Measurements from ENCODE around the gene OR52N2. TPM values are rescaled to one million over a fixed set of nuclear protein-coding genes. Genes with fewer than 3 reads are reported as not detected.

Gene OR52N2
- total RNA-seq, 2 donors from 2014 or later = not detected

DNA sequence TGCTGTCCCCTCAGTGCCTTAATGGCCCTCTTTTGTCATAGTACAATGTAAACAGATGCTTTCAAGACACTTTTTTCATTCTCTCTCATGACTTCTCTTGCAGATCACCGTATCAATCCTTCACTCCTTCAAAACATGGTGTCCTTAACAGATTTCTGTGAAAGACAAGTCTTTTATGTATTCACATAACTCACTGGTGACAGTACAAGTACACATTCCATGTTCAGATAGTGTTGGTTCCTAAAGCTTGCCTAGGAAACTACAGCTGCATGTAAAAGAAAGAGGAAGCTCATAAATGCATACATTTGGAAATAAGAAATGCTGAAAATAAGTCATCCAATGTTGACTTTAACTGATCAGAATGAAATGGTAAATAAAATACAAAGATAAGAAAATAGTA, 38.0 kb downstream of the OR52N2 start:
- Histone ChIP-seq H3K4me3 (no peak overlapping the region), H3K4me1 (no peaks in the 10 kb centered on the region), H3K27me3 (no peaks in the 10 kb centered on the region), H3K9ac (ENCODE audit: low read depth in 2 of 2, low read length in 2 of 2) (no peak overlapping the region), H3K36me3 (no peaks in the 10 kb centered on the region), H3K9me3 (no peaks in the 10 kb centered on the region), H3K27ac (no peak overlapping the region)
- TF ChIP-seq, protein P1, sequence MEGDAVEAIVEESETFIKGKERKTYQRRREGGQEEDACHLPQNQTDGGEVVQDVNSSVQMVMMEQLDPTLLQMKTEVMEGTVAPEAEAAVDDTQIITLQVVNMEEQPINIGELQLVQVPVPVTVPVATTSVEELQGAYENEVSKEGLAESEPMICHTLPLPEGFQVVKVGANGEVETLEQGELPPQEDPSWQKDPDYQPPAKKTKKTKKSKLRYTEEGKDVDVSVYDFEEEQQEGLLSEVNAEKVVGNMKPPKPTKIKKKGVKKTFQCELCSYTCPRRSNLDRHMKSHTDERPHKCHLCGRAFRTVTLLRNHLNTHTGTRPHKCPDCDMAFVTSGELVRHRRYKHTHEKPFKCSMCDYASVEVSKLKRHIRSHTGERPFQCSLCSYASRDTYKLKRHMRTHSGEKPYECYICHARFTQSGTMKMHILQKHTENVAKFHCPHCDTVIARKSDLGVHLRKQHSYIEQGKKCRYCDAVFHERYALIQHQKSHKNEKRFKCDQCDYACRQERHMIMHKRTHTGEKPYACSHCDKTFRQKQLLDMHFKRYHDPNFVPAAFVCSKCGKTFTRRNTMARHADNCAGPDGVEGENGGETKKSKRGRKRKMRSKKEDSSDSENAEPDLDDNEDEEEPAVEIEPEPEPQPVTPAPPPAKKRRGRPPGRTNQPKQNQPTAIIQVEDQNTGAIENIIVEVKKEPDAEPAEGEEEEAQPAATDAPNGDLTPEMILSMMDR (IDR thresholded peaks at IDR 0.05) = no peak
- no peak for DNase-seq
- intact Hi-C loops (cut with DNase I) = no loop called here

DNA sequence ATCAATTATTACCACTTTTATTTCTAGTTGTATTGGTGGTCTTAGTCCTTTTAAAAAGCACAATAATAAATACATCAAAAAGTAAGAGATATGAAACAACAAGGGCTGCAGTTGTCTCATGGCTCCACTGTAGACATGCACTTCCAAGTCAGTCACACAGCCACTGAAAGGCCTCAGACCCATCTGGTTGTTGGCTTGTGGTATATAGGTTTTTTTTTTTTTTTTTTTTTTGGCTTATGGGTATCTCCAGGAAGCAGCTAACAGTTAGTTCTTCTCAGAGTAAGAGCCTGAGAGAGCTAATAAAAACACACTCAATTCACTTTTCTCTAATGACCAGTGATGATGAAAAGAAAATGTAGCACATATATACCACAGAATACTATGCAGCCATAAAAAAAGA, 39.0 kb downstream of the OR52N2 start:
- no peak overlapping the region for H3K9ac ChIP-seq (ENCODE audit: low read depth in 2 of 2, low read length in 2 of 2)
- H3K27ac ChIP-seq = no peak overlapping the region
- H3K9me3 ChIP-seq = no peaks in the 10 kb centered on the region
- no peak overlapping the region for H3K4me3 ChIP-seq
- no peaks in the 10 kb centered on the region for H3K4me1 ChIP-seq
- no peak for DNase-seq
- TF ChIP-seq, protein P1 (IDR thresholded peaks at IDR 0.05) = no peak
- no peaks in the 10 kb centered on the region for H3K36me3 ChIP-seq
- no peaks in the 10 kb centered on the region for H3K27me3 ChIP-seq
- intact Hi-C loops (cut with DNase I) = no loop called here

DNA sequence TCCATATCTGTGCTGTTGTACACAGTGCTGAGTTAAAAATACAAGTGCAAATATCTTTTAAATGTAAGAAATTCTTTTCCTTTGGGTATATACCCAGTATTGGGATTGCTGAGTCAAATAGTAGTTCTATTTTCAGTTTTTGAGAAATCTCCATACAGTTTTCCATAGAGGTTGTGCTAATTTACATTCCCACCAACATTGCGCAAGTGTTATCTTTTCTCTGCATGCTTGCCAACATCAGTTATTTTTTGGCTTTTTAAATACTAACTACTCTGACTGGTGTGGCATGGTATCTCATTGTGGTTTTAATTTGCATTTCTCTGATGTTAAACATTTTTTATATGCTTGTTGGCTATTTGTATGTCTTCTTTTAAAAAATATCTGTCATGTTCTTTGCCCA, 42.3 kb downstream of the OR52N2 start:
- Histone ChIP-seq H3K36me3 (no peaks in the 10 kb centered on the region), H3K27ac (no peak overlapping the region), H3K4me1 (no peaks in the 10 kb centered on the region), H3K9me3 (no peaks in the 10 kb centered on the region), H3K4me3 (no peak overlapping the region), H3K27me3 (no peaks in the 10 kb centered on the region), H3K9ac (ENCODE audit: low read depth in 2 of 2, low read length in 2 of 2) (no peak overlapping the region)
- TF ChIP-seq, protein P1 (IDR thresholded peaks at IDR 0.05) = no peak
- no peak for DNase-seq
- intact Hi-C loops (cut with DNase I) = no loop called here

DNA sequence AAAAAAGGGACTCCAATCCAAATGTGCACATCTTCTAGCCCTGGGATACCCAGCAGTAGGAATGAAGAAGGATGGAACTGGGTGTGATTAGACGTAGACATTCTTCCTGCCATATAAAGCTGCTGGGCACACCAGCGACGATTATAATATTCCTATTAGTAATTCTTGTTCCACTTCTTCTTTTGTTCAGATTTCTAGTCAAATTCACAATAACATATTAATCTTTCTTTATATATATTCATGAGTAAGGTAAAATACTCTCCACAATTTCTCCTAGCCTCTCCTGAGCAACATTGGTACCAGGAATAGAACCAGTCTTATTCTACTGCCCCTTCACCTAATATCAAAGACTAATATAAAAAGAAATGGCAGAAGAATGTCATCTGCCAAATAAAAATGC, 48.9 kb downstream of the OR52N2 start, which contains the start of gene OR52E8:
Gene OR52E8, minus strand, starts transcription at position 101 of the 400 bp plus-strand sequence. Its CDS starts 0 bp downstream, at position 101.
- no peak within 1 kb of the TSS for H3K27ac ChIP-seq
- no peaks in the 10 kb centered on the region for H3K36me3 ChIP-seq
- H3K4me3 ChIP-seq = no peak within 1 kb of the TSS
- TF ChIP-seq, protein P1 (IDR thresholded peaks at IDR 0.05) = no peak
- H3K27me3 ChIP-seq = no peaks in the 10 kb centered on the region
- intact Hi-C loops (cut with DNase I) = no loop called here
- no peak within 1 kb of the TSS for H3K9ac ChIP-seq (ENCODE audit: low read depth in 2 of 2, low read length in 2 of 2)
- H3K4me1 ChIP-seq = no peaks in the 10 kb centered on the region
- DNase-seq = no peak
- no peaks in the 10 kb centered on the region for H3K9me3 ChIP-seq

DNA sequence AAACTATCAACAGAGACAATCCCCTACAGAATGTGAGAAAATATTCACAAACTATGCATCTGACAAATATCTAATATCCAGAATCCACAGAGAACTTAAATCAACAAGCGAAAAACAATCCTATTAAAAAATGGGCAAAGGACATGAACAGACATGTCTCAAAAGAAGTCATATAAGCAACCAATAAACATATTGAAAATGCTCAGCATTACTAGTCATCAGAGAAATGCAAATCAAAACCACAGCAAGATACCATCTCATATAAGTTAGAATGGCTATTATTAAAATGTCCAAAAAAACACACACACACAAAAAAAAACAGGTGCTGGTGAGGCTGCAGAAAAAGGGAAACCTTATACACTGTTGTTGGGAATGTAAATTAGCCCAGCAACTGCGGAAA, 57.1 kb downstream of the OR52N2 start:
- no peak overlapping the region for H3K27ac ChIP-seq
- H3K36me3 ChIP-seq = no peaks in the 10 kb centered on the region
- no peaks in the 10 kb centered on the region for H3K27me3 ChIP-seq
- no peak overlapping the region for H3K9ac ChIP-seq (ENCODE audit: low read depth in 2 of 2, low read length in 2 of 2)
- no peaks in the 10 kb centered on the region for H3K9me3 ChIP-seq
- H3K4me3 ChIP-seq = no peak overlapping the region
- no peaks in the 10 kb centered on the region for H3K4me1 ChIP-seq
- TF ChIP-seq, protein P1 (IDR thresholded peaks at IDR 0.05) = no peak
- intact Hi-C loops (cut with DNase I) = no loop called here
- DNase-seq = no peak

Other genes with a start within 250 kb of the OR52N2 start
- gene OR52B6, start 228.0 kb upstream of the OR52N2 start, total RNA-seq = not detected
- under 1 TPM; 0.35 to 0.82 TPM for gene TRIM6, start 212.3 kb upstream of the OR52N2 start, total RNA-seq
- gene TRIM34, start 183.9 kb upstream of the OR52N2 start, total RNA-seq = 1 to 10 TPM; 6.2 to 7.8 TPM
- 10 to 100 TPM; 21.4 to 23.3 TPM for gene TRIM5, start 123.8 kb upstream of the OR52N2 start, total RNA-seq
- 10 to 100 TPM; 16.6 to 17.7 TPM for gene TRIM22, start 119.1 kb upstream of the OR52N2 start, total RNA-seq
- gene OR56B1, start 72.5 kb upstream of the OR52N2 start, total RNA-seq = not detected
- not detected for gene OR52N4, start 54.7 kb upstream of the OR52N2 start, total RNA-seq
- not detected for gene OR52N5, start 25.6 kb upstream of the OR52N2 start, total RNA-seq
- gene OR52N1, start 17.7 kb upstream of the OR52N2 start, total RNA-seq = not detected
- not detected for gene OR52E6, start 33.0 kb downstream of the OR52N2 start, total RNA-seq
- gene OR52E8, start 48.8 kb downstream of the OR52N2 start, total RNA-seq = not detected
- gene OR52E4, start 71.7 kb downstream of the OR52N2 start, total RNA-seq = not detected
- gene OR52E5, start 84.3 kb downstream of the OR52N2 start, total RNA-seq = not detected
- gene OR56A3, start 133.3 kb downstream of the OR52N2 start, total RNA-seq = not detected
- not detected for gene OR56A5, start 159.6 kb downstream of the OR52N2 start, total RNA-seq
- not detected for gene OR52L1, start 178.1 kb downstream of the OR52N2 start, total RNA-seq
- not detected for gene OR56A4, start 198.0 kb downstream of the OR52N2 start, total RNA-seq
- gene OR56A1, start 221.8 kb downstream of the OR52N2 start, total RNA-seq = not detected

Data from colonic mucosa (tissue), 4 donors.